Neuron (in vitro differentiated cells): Measurements from ENCODE around the gene MAP3K9.

Experiments
- H2AFZ ChIP-seq: one replicate; pipeline ENCODE4 v1.6.1; 2013; ENCODE audit warnings: low read depth, mild to moderate bottlenecking, inconsistent platforms, low read length, moderate library complexity
- H3K27me3 ChIP-seq: one replicate; pipeline ENCODE4 v1.6.1; 2013; ENCODE audit warnings: low read length; ENCODE audit not compliant: insufficient read depth
- H3K36me3 ChIP-seq: one replicate; pipeline ENCODE4 v1.6.1; 2013; ENCODE audit warnings: low read length; ENCODE audit not compliant: insufficient read depth
- H3K4me1 ChIP-seq: one replicate; pipeline ENCODE4 v1.6.1; 2013; ENCODE audit warnings: low read length; ENCODE audit not compliant: insufficient read depth
- H3K4me3 ChIP-seq: 2 replicates; pipeline ENCODE4 v1.5.1; 2013; ENCODE audit warnings: mild to moderate bottlenecking, low read length, moderate library complexity
- H3K9me3 ChIP-seq: one replicate; pipeline ENCODE4 v1.6.1; 2013; ENCODE audit warnings: low read length

Gene MAP3K9

GRCh38 chr14:70791971-70792370, 17.3 kb downstream of the MAP3K9 start:
- Histone ChIP-seq H3K27me3 (no peaks in the 10 kb centered on the region), H3K4me3 (no peak overlapping the region), H3K36me3 (no peaks in the 10 kb centered on the region), H3K9me3 (no peaks in the 10 kb centered on the region), H2AFZ (no peak overlapping the region), H3K4me1 (no peaks in the 10 kb centered on the region)

DNA sequence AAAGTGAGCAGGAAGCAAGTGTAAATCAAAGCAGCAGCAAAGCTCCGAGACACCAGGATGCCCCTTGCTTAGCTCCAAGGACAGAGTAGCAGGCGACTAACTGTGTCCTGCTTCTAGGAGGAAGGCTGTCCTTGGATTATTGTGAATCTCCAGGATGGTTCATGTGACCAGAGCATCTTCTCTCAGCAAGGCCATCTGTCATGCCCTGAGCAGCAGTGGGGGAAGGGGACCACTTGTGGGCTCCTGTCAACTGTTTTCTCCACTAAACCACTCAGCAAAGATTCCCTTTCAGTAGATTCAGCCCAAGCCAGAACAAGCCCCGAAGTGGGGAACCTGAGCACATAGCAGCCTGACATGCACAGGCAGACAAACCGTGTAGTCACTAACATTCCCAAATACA, 19.4 kb downstream of the MAP3K9 start:
- Histone ChIP-seq H2AFZ (no peak overlapping the region), H3K4me1 (no peaks in the 10 kb centered on the region), H3K27me3 (no peaks in the 10 kb centered on the region), H3K9me3 (peaks cover 2% of the 10 kb centered on the region), H3K36me3 (no peaks in the 10 kb centered on the region), H3K4me3 (no peak overlapping the region)

DNA sequence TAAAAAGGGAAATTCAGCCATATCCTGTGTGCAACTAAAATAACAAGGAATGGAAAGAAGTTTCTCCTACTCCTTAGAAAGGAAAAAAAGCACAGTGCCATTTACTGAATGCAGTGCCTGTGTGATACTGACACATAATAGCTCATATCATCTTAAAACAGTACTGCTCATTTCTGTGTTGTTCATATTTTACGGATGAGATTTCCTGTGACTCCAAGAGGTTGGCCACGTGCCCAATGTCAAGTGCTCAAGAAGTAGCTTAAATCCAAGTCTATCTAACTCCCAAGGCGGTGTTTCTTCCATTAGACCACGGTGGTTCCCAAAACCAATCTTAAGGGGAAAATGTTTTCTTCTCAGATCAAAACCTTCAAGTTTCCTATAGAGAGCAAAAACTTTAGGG, 20.0 kb downstream of the MAP3K9 start:
- no peaks in the 10 kb centered on the region for H3K4me1 ChIP-seq
- H3K9me3 ChIP-seq: peaks cover 2% of the 10 kb centered on the region
- no peak overlapping the region for H2AFZ ChIP-seq
- H3K27me3 ChIP-seq: no peaks in the 10 kb centered on the region
- H3K4me3 ChIP-seq: no peak overlapping the region
- no peaks in the 10 kb centered on the region for H3K36me3 ChIP-seq

GRCh38 chr14:70788898-70789297, 20.4 kb downstream of the MAP3K9 start:
- no peak overlapping the region for H3K4me3 ChIP-seq

DNA sequence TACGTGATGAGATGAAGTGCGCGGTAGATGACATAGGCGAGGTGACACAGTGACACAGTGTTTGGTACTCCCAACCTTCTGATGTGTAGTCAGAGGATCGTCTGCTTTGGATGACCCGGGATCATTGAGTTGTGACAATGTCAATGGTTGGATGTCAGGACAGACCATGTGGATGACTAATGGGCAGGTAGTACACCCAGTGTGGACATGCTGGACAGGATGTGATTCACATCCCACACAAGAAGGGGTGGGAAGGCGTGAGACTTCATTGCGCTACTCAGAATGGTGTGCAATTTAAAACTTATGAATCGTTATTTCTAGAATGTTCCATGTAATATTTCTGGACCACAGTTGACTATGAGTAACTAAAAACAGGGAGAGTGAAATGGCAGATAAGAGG, 23.8 kb downstream of the MAP3K9 start:
- Histone ChIP-seq H2AFZ (no peak overlapping the region), H3K36me3 (no peaks in the 10 kb centered on the region), H3K9me3 (peaks cover 2% of the 10 kb centered on the region), H3K4me3 (no peak overlapping the region), H3K4me1 (no peaks in the 10 kb centered on the region), H3K27me3 (no peaks in the 10 kb centered on the region)

More at GRCh38 chr14:70788898-70789297, 20.4 kb downstream of the MAP3K9 start:
- no peaks in the 10 kb centered on the region for H3K27me3 ChIP-seq
- peaks cover 2% of the 10 kb centered on the region for H3K9me3 ChIP-seq
- H3K36me3 ChIP-seq: no peaks in the 10 kb centered on the region
- no peaks in the 10 kb centered on the region for H3K4me1 ChIP-seq
- no peak overlapping the region for H2AFZ ChIP-seq

- H2AFZ ChIP-seq: no peak overlapping the region
- no peaks in the 10 kb centered on the region for H3K36me3 ChIP-seq
- no peaks in the 10 kb centered on the region for H3K27me3 ChIP-seq
- peaks cover 2% of the 10 kb centered on the region for H3K9me3 ChIP-seq
- H3K4me1 ChIP-seq: no peaks in the 10 kb centered on the region
- no peak overlapping the region for H3K4me3 ChIP-seq
Measured at GRCh38 chr14:70784886-70785285, 24.4 kb downstream of the MAP3K9 start.

DNA sequence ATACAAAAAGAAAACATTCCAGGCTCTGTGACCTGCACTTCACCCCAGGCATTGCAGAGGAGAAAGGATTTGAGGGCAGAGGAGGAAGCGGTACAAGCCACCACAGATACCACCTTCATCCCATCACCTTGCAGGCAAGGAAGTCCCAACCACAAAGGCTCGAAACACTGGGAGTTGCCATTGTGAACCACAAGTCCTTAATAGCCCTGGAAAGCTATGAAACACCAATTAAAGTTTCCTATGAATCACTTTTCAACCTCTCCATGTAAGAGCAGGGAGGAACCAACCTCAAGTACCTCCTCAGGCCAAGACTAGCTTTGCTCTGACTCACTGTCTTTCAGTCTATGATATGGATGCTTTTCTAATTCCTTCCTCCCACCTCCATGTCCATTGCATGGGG, 27.0 kb downstream of the MAP3K9 start:
- H3K4me1 ChIP-seq: no peaks in the 10 kb centered on the region
- H3K9me3 ChIP-seq: peaks cover 2% of the 10 kb centered on the region
- H3K27me3 ChIP-seq: no peaks in the 10 kb centered on the region
- no peaks in the 10 kb centered on the region for H3K36me3 ChIP-seq
- no peak overlapping the region for H3K4me3 ChIP-seq
- no peak overlapping the region for H2AFZ ChIP-seq

DNA sequence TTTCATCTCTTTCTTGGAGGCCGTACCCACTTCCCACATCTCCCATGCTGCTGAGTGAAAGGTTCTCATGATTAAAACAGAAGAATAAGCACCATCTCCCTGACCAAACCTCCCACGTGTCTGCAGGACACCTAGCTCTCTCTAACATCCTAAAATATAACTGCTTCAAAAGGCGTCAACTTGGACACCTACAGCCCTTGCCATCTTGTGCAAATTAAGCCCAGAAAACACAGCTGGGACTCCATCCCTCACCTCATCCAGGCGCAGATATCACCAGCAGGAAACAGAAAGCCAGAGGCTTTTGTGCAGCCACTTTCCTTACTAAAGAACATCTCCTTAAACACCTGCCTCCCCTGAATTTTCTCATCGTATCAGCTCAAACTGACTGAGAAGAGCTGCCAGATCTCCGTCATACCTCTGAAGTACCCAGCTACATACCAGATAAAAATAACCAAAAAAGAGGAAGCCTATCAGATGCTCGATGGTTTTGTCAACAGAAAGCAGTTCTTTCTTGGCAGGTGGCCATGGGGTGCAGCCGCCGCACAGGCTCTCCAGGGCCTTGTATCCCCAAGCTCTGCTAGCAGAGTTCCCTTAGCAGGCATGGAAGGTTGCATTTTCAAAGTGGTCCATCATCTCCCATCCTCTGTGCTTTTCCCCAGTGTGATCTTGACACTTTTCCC, 28.8 kb downstream of the MAP3K9 start:
- Histone ChIP-seq H3K9me3 (peaks cover 2% of the 10 kb centered on the region), H3K4me3 (no peak overlapping the region), H3K4me1 (no peaks in the 10 kb centered on the region), H3K36me3 (no peaks in the 10 kb centered on the region), H3K27me3 (no peaks in the 10 kb centered on the region), H2AFZ (no peak overlapping the region)

- H3K36me3 ChIP-seq: no peaks in the 10 kb centered on the region
- H2AFZ ChIP-seq: no peak overlapping the region
Measured at GRCh38 chr14:70779667-70780066, 29.6 kb downstream of the MAP3K9 start.

DNA sequence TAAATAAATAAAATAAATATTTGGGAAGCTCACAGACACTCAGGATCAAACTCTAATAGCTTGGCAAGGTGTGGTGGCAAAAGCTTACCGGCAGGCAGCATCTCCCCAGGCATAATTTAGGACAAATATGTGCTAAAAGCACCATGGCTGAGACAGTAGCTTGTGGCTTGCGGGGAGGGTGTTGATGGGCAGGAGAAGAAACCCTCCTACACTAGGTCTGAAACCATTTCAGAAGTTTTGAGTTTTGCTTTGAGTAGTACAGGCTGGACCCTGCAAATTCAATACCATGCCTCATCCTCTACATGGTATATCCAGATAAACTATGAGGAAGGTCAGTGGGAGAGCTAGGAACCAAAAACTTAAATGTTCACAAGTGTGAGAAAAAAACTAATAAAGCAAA, 33.1 kb downstream of the MAP3K9 start:
- H3K4me3 ChIP-seq: no peak overlapping the region
- H2AFZ ChIP-seq: no peak overlapping the region
- no peaks in the 10 kb centered on the region for H3K36me3 ChIP-seq
- H3K27me3 ChIP-seq: no peaks in the 10 kb centered on the region
- H3K4me1 ChIP-seq: peaks cover 5% of the 10 kb centered on the region
- H3K9me3 ChIP-seq: no peaks in the 10 kb centered on the region

More at GRCh38 chr14:70779667-70780066, 29.6 kb downstream of the MAP3K9 start:
- Histone ChIP-seq H3K4me1 (no peaks in the 10 kb centered on the region), H3K27me3 (no peaks in the 10 kb centered on the region), H3K4me3 (no peak overlapping the region), H3K9me3 (no peaks in the 10 kb centered on the region)

- Histone ChIP-seq H3K4me3 (no peak overlapping the region), H3K4me1 (peaks cover 5% of the 10 kb centered on the region), H2AFZ (no peak overlapping the region)
Measured at GRCh38 chr14:70773182-70773862, 36.0 kb downstream of the MAP3K9 start.

GRCh38 chr14:70771781-70772212, 37.5 kb downstream of the MAP3K9 start:
- Histone ChIP-seq H3K9me3 (no peaks in the 10 kb centered on the region), H2AFZ (no peak overlapping the region), H3K4me1 (peaks cover 5% of the 10 kb centered on the region), H3K36me3 (no peaks in the 10 kb centered on the region), H3K27me3 (no peaks in the 10 kb centered on the region), H3K4me3 (no peak overlapping the region)

More at GRCh38 chr14:70773182-70773862, 36.0 kb downstream of the MAP3K9 start:
- no peaks in the 10 kb centered on the region for H3K36me3 ChIP-seq
- no peaks in the 10 kb centered on the region for H3K27me3 ChIP-seq
- no peaks in the 10 kb centered on the region for H3K9me3 ChIP-seq

- no peaks in the 10 kb centered on the region for H3K9me3 ChIP-seq
- H3K27me3 ChIP-seq: no peaks in the 10 kb centered on the region
- no peak overlapping the region for H3K4me3 ChIP-seq
- H2AFZ ChIP-seq: no peak overlapping the region
- H3K36me3 ChIP-seq: no peaks in the 10 kb centered on the region
- peaks cover 5% of the 10 kb centered on the region for H3K4me1 ChIP-seq
Measured at GRCh38 chr14:70770490-70770889, 38.8 kb downstream of the MAP3K9 start.
